OCI-LY7 (cell line): ENCODE results near the gene WAS. TPM values are rescaled to one million over a fixed set of nuclear protein-coding genes. Genes with fewer than 3 reads are reported as not detected.

ENCODE experiments used
- BruUV-seq: library from RNA; stranded (reverse); fragments of 400-500 nt; replicated peaks from 2 replicates; lab custom pipeline; 2021; lab: Mats Ljungman, UMichigan
- CTCF ChIA-PET: fragments of 300-600 bp; sonication (Branson Sonifier 250); formaldehyde crosslinking; loops from one replicate; lab custom pipeline; 2022; ENCODE audit warnings: antibody characterized with exemption; ENCODE audit not compliant: unreplicated experiment; lab: Charles Lee
- POLR2A ChIA-PET: fragments of 300-600 bp; sonication (Branson Sonifier 250); formaldehyde crosslinking; loops from one replicate; lab custom pipeline; 2022; ENCODE audit warnings: antibody characterized with exemption; lab: Charles Lee
- DNase-seq: peaks from one replicate; pipeline ENCODE4 v3.0.0-alpha.2; 2015; ENCODE audit warnings: low spot score
- H2AFZ ChIP-seq: fragments of 200-600 bp; sonication (generic), shearing (Covaris generic); 2 replicates; pipeline ENCODE4 v1.6.1; 2014; ENCODE audit warnings: mild to moderate bottlenecking, antibody characterized with exemption, low read length, moderate library complexity
- H3K27ac ChIP-seq: fragments of 200-600 bp; sonication (generic); 2 replicates; pipeline ENCODE4 v1.5.1; 2014; ENCODE audit warnings: mixed run types, low read depth, mild to moderate bottlenecking, moderate library complexity, low read length, inconsistent platforms; ENCODE audit not compliant: poor library complexity, severe bottlenecking
- H3K36me3 ChIP-seq: fragments of 200-600 bp; sonication (generic); 2 replicates; pipeline ENCODE4 v1.6.1; 2014; ENCODE audit warnings: mild to moderate bottlenecking, antibody characterized with exemption, low read length, moderate library complexity, mixed read lengths; ENCODE audit not compliant: insufficient read depth
- H3K4me1 ChIP-seq: fragments of 200-600 bp; sonication (generic); 2 replicates; pipeline ENCODE4 v1.5.1; 2014; ENCODE audit warnings: mild to moderate bottlenecking, low read length; ENCODE audit not compliant: insufficient read depth, poor library complexity, severe bottlenecking
- H3K4me2 ChIP-seq: fragments of 200-600 bp; sonication (generic); 2 replicates; pipeline ENCODE4 v1.6.1; 2014; ENCODE audit warnings: mild to moderate bottlenecking, low read length
- H3K4me3 ChIP-seq: fragments of 200-600 bp; sonication (generic); 2 replicates; pipeline ENCODE4 v1.5.1; 2014; ENCODE audit warnings: mild to moderate bottlenecking, low read depth, low read length; ENCODE audit not compliant: poor library complexity, severe bottlenecking
- H3K79me2 ChIP-seq: fragments of 200-600 bp; sonication (generic); 2 replicates; pipeline ENCODE4 v1.6.1; 2016; ENCODE audit warnings: low read depth, mild to moderate bottlenecking, low read length, moderate library complexity, mixed read lengths; ENCODE audit not compliant: insufficient read depth
- H3K9me2 ChIP-seq: fragments of 200-600 bp; sonication (generic); 2 replicates; pipeline ENCODE4 v1.6.1; 2016; ENCODE audit warnings: mild to moderate bottlenecking, low read length, mixed read lengths; ENCODE audit not compliant: insufficient read depth
- H3K9me3 ChIP-seq: fragments of 200-600 bp; sonication (generic); 2 replicates; pipeline ENCODE4 v1.6.1; 2014; ENCODE audit warnings: mild to moderate bottlenecking, mixed run types, low read length, mixed read lengths
- H4K20me1 ChIP-seq: fragments of 200-600 bp; sonication (generic); 2 replicates; pipeline ENCODE4 v1.6.1; 2014; ENCODE audit warnings: mild to moderate bottlenecking, antibody characterized with exemption, low read length, moderate library complexity, mixed read lengths; ENCODE audit not compliant: insufficient read depth
- CTCF ChIP-seq: fragments of 200-600 bp; sonication (generic); conservative IDR thresholded peaks from 2 replicates; pipeline ENCODE4 v1.5.1; 2014; ENCODE audit warnings: mild to moderate bottlenecking, antibody characterized with exemption, low read length, moderate library complexity, mixed read lengths
- EZH2phosphoT487 ChIP-seq: fragments of 200-600 bp; sonication (generic); IDR thresholded peaks from 2 replicates; pipeline ENCODE4 v1.6.1; 2018; ENCODE audit warnings: low read depth, borderline replicate concordance, mild to moderate bottlenecking, mixed run types, antibody characterized with exemption, low read length, moderate library complexity, mixed read lengths
- intact Hi-C: fragments of 100-400 bp; cut with micrococcal nuclease; formaldehyde crosslinking; loops from one replicate; pipeline ENCODE4 v1.10.0; 2022; ENCODE audit not compliant: unreplicated experiment
- total RNA-seq, 2 experiments: library from RNA; depleted of rRNA in 1 of 2; stranded (reverse); fragments of >200 nt in 1 of 2; shearing (Covaris generic) in 1 of 2; gene quantifications; 2 replicates each; pipeline ENCODE4 v1.2.3, GENCODE V29; 2014 to 2022

The WAS gene
- total RNA-seq, 2 experiments from 2014 or later = 43.9 to 87.0 TPM

DNA sequence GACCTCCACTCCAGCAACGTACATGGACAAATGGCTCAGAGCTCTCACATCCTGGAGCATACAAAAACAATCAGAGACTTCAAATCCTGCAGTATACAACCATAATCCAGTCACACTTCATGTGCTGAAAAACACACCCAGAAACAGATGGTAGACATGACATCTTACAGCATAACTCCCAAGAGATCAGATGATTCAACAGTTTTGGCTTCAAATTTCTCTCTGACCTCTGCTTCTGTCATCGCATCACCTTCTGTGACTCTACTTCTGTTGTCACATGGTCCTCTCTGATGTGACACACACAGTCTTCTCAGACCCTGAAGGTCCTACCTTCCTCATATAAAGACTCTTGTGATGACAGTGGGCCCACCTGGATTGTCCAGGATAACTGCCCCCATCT lies 31.5 kb downstream of the WAS start:
- intact Hi-C loops = no loop called here
- no peak for DNase-seq
- H3K27ac ChIP-seq = no peak overlapping the region

GRCh38 chrX:48715876-48716502 lies 32.4 kb downstream of the WAS start:
- Histone ChIP-seq H3K9me2 (no peaks in the 10 kb centered on the region), H4K20me1 (no peaks in the 10 kb centered on the region), H3K36me3 (no peaks in the 10 kb centered on the region), H3K4me1 (no peaks in the 10 kb centered on the region), H3K79me2 (no peaks in the 10 kb centered on the region), H3K4me2 (no peak overlapping the region), H2AFZ (no peak overlapping the region), H3K27ac (no peak overlapping the region), H3K9me3 (no peaks in the 10 kb centered on the region), H3K4me3 (no peak overlapping the region)
- TF ChIP-seq EZH2phosphoT487 (no peak), CTCF (no peak)
- intact Hi-C loops = no loop called here
- POLR2A ChIA-PET = interaction anchor here (0.5 kb wide), 1 partner anchor 618 kb away, joined by 3 read pairs; no protein-coding TSS in a partner anchor
- DNase-seq = no peak
- no TSS peak for BruUV-seq
- CTCF ChIA-PET = interaction anchor here (0.6 kb wide), 1 partner anchor 226 kb away, joined by 3 read pairs; no protein-coding TSS in a partner anchor

More for the DNA sequence above, 31.5 kb downstream of the WAS start:
- Histone ChIP-seq H3K9me3 (no peaks in the 10 kb centered on the region), H3K9me2 (no peaks in the 10 kb centered on the region), H2AFZ (no peak overlapping the region), H3K36me3 (no peaks in the 10 kb centered on the region), H3K4me1 (no peaks in the 10 kb centered on the region), H3K4me2 (no peak overlapping the region), H3K4me3 (no peak overlapping the region), H3K79me2 (no peaks in the 10 kb centered on the region), H4K20me1 (no peaks in the 10 kb centered on the region)
- no TSS peak for BruUV-seq
- POLR2A ChIA-PET = no interaction called here
- CTCF ChIA-PET = no interaction called here
- TF ChIP-seq EZH2phosphoT487 (no peak), CTCF (no peak)

DNA sequence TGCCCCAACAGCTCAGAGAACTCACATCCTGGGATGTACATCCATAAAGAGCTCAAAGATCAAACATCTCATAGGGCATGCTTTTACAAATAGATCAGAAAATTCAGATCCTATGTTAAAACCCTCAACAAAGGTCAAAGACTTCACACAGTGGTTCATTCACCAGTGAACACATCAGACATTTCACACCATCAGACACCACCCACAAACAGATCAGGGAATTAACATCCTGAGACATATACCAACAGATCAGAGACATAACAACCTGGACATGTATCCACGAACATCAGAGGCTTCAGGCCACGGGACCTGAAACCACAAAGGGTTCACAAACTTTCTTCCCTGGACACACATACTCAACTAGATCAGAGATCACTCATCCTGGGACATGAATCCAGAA lies 36.4 kb downstream of the WAS start:
- intact Hi-C loops = no loop called here
- Histone ChIP-seq H3K4me2 (no peak overlapping the region), H3K9me3 (no peaks in the 10 kb centered on the region), H3K4me1 (no peaks in the 10 kb centered on the region), H3K9me2 (no peaks in the 10 kb centered on the region), H3K4me3 (no peak overlapping the region), H4K20me1 (no peaks in the 10 kb centered on the region), H2AFZ (no peak overlapping the region), H3K79me2 (no peaks in the 10 kb centered on the region), H3K27ac (no peak overlapping the region), H3K36me3 (no peaks in the 10 kb centered on the region)
- TF ChIP-seq EZH2phosphoT487 = no peak
- TF ChIP-seq CTCF = no peak
- ChIA-PET POLR2A (no interaction called here), CTCF (interaction anchor here (0.5 kb wide), 1 partner anchor 16 kb away, joined by 5 read pairs; no protein-coding TSS in a partner anchor)
- DNase-seq = no peak
- BruUV-seq = no TSS peak
